Measurements from ENCODE around the gene COTL1. TPM values are rescaled to one million over a fixed set of nuclear protein-coding genes. Genes with fewer than 3 reads are reported as not detected.
A peak's percentile ranks its signal among the peaks of the same experiment; 100 is the strongest.

Gene COTL1, protein sequence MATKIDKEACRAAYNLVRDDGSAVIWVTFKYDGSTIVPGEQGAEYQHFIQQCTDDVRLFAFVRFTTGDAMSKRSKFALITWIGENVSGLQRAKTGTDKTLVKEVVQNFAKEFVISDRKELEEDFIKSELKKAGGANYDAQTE
- 100 to 1,000 TPM in 1 of 2 experiments, 10 to 100 TPM in 1; 99.1 to 101 TPM for total RNA-seq
- 100 to 1,000 TPM; 341 to 512 (median 425) TPM for polyA plus RNA-seq
- total RNA-seq = 84.3 to 308 (median 124) reads per million in 6 experiments

DNA sequence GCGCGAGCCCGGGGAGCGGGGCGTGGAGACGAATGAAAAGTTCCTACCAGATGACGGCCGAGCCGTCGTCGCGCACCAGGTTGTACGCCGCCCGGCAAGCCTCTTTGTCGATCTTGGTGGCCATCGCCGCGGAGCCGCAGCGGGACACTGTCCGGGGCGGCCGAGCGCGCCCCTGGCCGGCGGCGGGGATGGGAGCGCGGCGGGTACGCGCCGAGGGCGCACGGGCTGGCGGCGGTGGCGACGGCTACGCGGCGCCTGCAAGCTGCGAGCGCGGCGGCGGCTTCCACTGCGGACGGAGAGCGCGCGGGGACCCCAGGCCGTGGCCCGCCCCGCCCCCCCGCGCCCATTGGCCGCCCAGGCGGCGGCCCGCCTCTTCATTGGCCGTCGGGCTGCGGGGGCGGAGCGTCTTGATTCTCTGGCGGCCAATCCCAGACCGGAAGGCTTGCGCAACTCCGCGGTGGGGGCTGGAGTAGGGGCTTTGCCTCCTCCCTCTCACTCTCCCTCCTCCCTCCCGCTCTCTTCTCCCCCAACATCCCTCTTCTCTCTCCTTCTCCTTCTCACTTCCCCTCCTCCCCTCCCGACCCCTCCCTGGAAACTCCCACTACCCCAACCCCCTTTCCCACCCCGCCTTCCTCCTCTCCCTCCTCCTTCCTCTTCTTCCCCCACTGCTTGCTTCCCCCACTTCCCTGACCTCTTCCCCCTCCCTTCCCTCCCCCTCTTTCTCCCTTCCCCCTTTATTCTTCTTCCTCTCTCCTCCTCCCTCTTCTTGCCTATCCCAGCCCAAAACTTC lies at the start of gene COTL1:
TSS of gene COTL1 (minus strand) at position 288 of the 790 bp plus-strand sequence. CDS start at position 124, 164 bp downstream.
- peak within 1 kb of the TSS; percentile 82 to 95 (median 92) for H3K27ac Mint-ChIP-seq
- POLR2A ChIA-PET = interaction anchor here (0.7 to 9.8 kb wide), 13 partner anchors 11 to 112 kb away, joined by 3 to 141 read pairs (median 7); no protein-coding TSS in a partner anchor

DNA sequence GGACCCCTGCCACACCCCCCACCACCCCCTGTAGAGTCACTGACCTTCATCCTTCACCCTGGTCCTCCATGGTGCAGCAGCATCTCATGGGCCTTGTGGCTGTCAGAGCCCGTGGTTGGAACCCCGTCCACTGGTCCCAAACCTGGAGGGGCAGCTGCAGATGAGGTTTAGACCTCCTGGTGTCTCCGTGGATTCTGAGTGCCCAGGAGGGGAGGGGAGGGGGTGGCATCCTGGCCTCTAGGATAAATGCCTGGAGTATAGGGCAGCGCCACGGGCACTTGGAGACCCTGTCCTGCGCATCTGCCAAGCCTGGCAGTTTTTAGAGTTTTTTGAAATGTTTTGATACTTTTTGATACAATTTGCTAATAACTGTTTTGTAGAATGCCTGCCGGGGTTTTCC lies 48.0 kb upstream of the COTL1 start:
- ATAC-seq = no peak
- POLR2A ChIA-PET = interaction anchor here (1.0 kb wide), 1 partner anchor 28 kb away, joined by 3 read pairs; no protein-coding TSS in a partner anchor
- H3K4me1 Mint-ChIP-seq = peaks cover 13 to 23% (median 17%) of the 10 kb centered on the region in 4 donors

More for the DNA sequence above, at the start of gene COTL1:
- peak; percentile 80 to 97 (median 92) for DNase-seq
- H3K36me3 Mint-ChIP-seq = peaks cover 4 to 17% (median 6%) of the 10 kb centered on the region in 3 donors
- H3K9me3 Mint-ChIP-seq = no peaks in the 10 kb centered on the region
- peak within 1 kb of the TSS; percentile 90 to 97 (median 96) for H3K4me3 Mint-ChIP-seq
- H3K27me3 Mint-ChIP-seq = no peaks in the 10 kb centered on the region
- peak; percentile 83 to 89 for ATAC-seq
- peaks cover 34 to 63% (median 50%) of the 10 kb centered on the region in 4 donors for H3K4me1 Mint-ChIP-seq

DNA sequence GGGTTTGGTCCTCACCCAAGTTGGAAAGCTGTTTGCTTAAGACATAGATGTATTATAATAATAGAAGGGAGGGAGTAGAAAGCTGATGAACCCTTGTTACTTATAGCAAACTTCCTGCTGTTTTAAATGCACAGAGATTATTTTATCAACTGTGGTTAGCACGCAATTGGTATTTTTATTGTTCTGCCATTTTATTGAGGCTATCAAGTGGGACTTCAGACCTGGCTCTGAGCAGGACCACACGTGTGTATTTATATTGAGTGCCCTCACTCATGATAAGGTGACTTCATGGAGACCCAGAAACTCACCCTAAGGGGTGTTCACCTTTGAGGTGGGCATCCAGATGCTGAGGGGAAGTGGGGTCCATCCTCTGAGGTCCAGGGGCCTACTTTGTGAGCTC lies 47.5 kb upstream of the COTL1 start:
- Mint-ChIP-seq H3K9me3 (no peaks in the 10 kb centered on the region), H3K36me3 (peaks cover 0 to 73% (median 16%) of the 10 kb centered on the region in 3 donors), H3K4me1 (peaks cover 13 to 25% (median 22%) of the 10 kb centered on the region in 4 donors), H3K27me3 (no peaks in the 10 kb centered on the region), H3K4me3 (no peak overlapping the region), H3K27ac (no peak overlapping the region)
- DNase-seq (no peak), ATAC-seq (no peak)
- POLR2A ChIA-PET = interaction anchor here (1.0 kb wide), 1 partner anchor 29 kb away, joined by 3 read pairs; no protein-coding TSS in a partner anchor

More for the DNA sequence above, 48.0 kb upstream of the COTL1 start:
- H3K27ac Mint-ChIP-seq = no peak overlapping the region
- no peak for DNase-seq
- peaks cover 0 to 68% (median 16%) of the 10 kb centered on the region in 3 donors for H3K36me3 Mint-ChIP-seq
- H3K4me3 Mint-ChIP-seq = no peak overlapping the region
- H3K9me3 Mint-ChIP-seq = no peaks in the 10 kb centered on the region
- H3K27me3 Mint-ChIP-seq = no peaks in the 10 kb centered on the region

DNA sequence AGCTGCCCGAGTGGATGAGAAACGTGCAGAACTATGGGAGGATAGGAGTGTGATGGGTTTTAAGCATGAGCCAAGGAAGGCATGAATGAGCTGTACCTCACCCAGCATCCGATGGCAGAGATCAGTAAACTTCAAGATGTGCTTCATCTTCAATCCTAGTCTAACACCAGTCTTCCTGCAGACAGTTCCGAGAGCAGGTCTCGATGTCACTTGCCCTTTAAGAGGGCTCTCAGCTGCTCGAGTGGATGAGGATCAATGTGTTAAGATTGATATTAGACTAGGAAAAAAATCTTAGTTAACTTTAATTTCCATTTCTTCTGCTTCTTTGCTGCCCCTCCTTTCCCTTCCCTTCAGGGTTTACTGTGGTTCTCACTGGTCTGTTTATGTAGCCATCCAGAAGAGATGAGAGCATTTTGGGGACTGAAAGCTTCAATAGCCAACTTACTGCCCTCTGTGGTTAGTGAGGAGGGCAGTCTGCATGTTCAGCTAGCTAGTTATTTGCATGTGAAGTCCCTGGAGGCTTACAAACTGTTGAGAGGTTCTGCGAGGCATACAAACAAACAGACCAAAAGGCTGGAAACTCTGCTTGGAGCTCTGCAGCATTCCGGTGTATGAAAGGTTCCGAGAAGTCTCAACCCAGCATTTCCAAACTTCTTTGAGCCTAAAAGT lies 45.7 kb upstream of the COTL1 start:
- peaks cover 15 to 34% (median 34%) of the 10 kb centered on the region in 4 donors for H3K4me1 Mint-ChIP-seq
- POLR2A ChIA-PET = interaction anchor here (0.5 to 1.3 kb wide), 3 partner anchors 14 to 288 kb away, joined by 3 to 6 read pairs (median 4); no protein-coding TSS in a partner anchor
- peaks cover 0 to 88% (median 18%) of the 10 kb centered on the region in 3 donors for H3K36me3 Mint-ChIP-seq
- DNase-seq (no peak), ATAC-seq (no peak)
- H3K9me3 Mint-ChIP-seq = no peaks in the 10 kb centered on the region
- H3K27me3 Mint-ChIP-seq = no peaks in the 10 kb centered on the region
- H3K4me3 Mint-ChIP-seq = no peak overlapping the region
- peak overlapping the region in 5 of 10 donors; percentile 41 to 81 (median 54) for H3K27ac Mint-ChIP-seq

DNA sequence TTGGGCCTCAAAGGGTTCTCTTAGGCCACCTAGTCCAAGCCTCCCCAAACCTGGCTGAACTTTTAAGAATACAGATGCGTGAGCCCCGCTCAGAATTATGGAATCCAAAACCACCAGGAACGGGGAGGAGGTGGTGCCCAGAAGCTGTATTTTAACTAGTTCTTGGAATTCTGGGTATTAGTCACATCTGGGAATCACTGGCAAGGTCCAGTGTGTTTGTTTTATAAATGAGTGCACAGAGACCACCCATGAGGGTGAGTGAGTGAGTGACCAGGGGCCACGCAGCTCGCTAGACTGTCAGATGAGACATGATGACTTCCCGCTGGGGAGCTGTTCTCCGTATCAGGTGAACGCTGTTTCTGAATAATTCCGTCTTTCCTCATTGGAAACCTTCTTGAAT lies 44.6 kb upstream of the COTL1 start:
- H3K36me3 Mint-ChIP-seq = peaks cover 0 to 92% (median 22%) of the 10 kb centered on the region in 3 donors

DNA sequence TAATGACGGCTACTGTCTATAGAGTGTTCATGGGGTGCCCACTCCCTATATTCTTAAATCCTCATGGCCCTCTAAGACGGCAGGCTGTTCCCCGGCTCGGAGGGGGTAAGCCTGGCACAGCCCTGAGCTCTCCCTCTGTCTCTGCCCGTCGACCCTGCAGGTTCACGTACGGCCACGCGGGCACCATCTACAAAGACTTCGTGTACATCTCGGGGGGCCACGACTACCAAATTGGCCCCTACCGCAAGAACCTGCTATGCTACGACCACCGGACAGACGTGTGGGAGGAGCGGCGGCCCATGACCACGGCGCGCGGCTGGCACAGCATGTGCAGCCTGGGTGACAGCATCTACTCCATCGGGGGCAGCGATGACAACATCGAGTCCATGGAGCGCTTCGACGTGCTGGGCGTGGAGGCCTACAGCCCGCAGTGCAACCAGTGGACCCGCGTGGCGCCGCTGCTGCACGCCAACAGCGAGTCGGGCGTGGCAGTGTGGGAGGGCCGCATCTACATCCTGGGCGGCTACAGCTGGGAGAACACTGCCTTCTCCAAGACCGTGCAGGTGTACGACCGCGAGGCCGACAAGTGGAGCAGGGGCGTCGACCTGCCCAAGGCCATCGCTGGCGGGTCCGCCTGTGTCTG lies 43.7 kb upstream of the COTL1 start:
- Mint-ChIP-seq H3K4me1 (peaks cover 15 to 48% (median 48%) of the 10 kb centered on the region in 4 donors), H3K27ac (peak overlapping the region in 2 of 10 donors; percentile 40 to 43), H3K36me3 (peaks cover 0 to 90% (median 26%) of the 10 kb centered on the region in 3 donors), H3K27me3 (no peaks in the 10 kb centered on the region), H3K9me3 (no peaks in the 10 kb centered on the region), H3K4me3 (no peak overlapping the region)
- no peak for DNase-seq
- ATAC-seq = no peak
- POLR2A ChIA-PET = no interaction called here

More for the DNA sequence above, 44.6 kb upstream of the COTL1 start:
- DNase-seq (no peak), ATAC-seq (no peak)
- Mint-ChIP-seq H3K4me3 (no peak overlapping the region), H3K9me3 (no peaks in the 10 kb centered on the region), H3K27me3 (no peaks in the 10 kb centered on the region), H3K27ac (peak overlapping the region in 1 of 10 donors; percentile 55), H3K4me1 (peaks cover 15 to 43% (median 41%) of the 10 kb centered on the region in 4 donors)
- POLR2A ChIA-PET = interaction anchor here (0.5 to 1.3 kb wide), 4 partner anchors 9 to 42 kb away, joined by 3 to 6 read pairs (median 4); no protein-coding TSS in a partner anchor

DNA sequence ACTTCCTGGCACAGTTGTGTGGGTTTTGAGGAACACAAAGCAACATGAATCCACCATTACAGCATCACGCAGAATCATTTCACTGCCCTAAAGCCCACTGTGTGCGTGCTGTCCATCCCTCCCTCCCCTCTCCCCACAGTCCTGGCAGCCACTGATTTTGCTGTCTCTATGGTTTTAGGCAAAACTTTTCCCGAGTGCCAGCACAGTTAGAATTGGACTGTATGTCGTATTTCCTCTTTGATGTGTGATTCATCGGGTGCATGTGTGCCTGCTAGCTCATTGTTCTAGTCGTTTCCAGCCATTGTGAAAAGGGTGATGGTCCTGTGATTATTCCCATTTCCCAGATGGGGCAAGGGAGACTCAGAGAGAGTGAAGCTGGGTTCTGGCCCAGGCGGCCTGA lies 43.1 kb upstream of the COTL1 start:
- Mint-ChIP-seq H3K27me3 (no peaks in the 10 kb centered on the region), H3K4me3 (no peak overlapping the region), H3K4me1 (peaks cover 12 to 54% (median 52%) of the 10 kb centered on the region in 4 donors), H3K36me3 (peaks cover 0 to 84% (median 26%) of the 10 kb centered on the region in 3 donors), H3K9me3 (no peaks in the 10 kb centered on the region), H3K27ac (peak overlapping the region in 2 of 10 donors; percentile 40 to 43)
- ATAC-seq = no peak
- no peak for DNase-seq
- POLR2A ChIA-PET = no interaction called here

DNA sequence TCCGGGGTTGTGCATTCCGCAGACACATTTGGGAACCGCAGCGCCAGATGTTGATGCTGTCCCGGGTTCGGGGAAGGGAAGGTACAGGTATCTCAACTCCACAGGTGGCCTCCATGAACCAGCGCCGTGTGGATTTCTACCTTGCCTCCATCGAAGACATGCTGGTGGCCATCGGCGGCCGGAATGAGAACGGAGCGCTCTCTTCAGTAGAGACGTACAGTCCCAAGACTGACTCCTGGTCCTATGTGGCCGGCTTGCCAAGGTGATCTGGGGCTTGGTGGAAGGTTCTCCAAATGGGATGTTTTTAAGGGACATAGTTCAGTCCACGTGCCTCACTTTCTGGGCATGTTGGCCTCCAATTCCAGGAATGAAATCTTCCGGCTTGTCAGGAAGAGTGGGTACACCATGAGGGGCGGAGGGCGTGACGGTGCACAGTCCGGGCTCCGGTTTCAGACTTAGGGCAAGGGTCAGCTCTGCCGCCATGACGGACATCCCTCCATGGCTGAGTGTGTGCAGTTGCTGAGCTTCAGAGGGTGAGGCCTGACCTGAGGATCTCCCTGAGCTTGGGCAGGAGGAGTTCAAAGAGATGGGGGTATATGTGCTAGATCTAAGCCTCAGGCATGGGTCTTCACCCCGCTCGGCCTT lies 41.9 kb upstream of the COTL1 start:
- Mint-ChIP-seq H3K27me3 (no peaks in the 10 kb centered on the region), H3K4me3 (peak overlapping the region in 1 of 10 donors; percentile 12), H3K4me1 (peaks cover 12 to 64% (median 60%) of the 10 kb centered on the region in 4 donors), H3K27ac (peak overlapping the region in 4 of 10 donors; percentile 4 to 61 (median 30)), H3K9me3 (no peaks in the 10 kb centered on the region), H3K36me3 (peaks cover 0 to 88% (median 32%) of the 10 kb centered on the region in 3 donors)
- DNase-seq = no peak
- POLR2A ChIA-PET = no interaction called here
- ATAC-seq = no peak

DNA sequence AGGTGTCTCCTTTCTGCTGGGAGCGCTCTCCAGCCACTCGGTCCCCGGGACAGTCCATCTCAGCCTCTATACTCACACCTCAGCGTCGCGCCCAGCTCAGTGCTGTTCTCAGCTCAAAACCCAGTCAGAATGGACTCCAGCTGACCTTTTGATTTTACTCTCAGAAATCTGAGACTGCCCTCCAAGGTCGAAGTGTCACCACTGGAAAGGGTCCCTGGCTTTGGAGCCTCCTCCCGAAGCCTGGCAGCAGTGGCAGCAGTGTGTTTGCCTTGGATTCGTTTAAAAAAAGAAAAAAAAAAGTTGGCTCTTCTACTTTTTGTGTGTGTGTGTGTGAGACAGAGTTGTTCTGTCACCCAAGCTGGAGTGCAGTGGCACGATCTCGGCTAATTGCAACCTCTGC lies 40.8 kb upstream of the COTL1 start:
- POLR2A ChIA-PET = interaction anchor here (0.7 kb wide), 1 partner anchor 42 kb away, joined by 3 read pairs; no protein-coding TSS in a partner anchor
- Mint-ChIP-seq H3K4me1 (peaks cover 11 to 67% (median 59%) of the 10 kb centered on the region in 4 donors), H3K27ac (peak overlapping the region in 7 of 10 donors; percentile 17 to 84 (median 61)), H3K36me3 (peaks cover 0 to 86% (median 30%) of the 10 kb centered on the region in 3 donors), H3K9me3 (no peaks in the 10 kb centered on the region), H3K27me3 (no peaks in the 10 kb centered on the region), H3K4me3 (peak overlapping the region in 3 of 10 donors; percentile 26 to 42 (median 41))
- DNase-seq (no peak), ATAC-seq (no peak)

DNA sequence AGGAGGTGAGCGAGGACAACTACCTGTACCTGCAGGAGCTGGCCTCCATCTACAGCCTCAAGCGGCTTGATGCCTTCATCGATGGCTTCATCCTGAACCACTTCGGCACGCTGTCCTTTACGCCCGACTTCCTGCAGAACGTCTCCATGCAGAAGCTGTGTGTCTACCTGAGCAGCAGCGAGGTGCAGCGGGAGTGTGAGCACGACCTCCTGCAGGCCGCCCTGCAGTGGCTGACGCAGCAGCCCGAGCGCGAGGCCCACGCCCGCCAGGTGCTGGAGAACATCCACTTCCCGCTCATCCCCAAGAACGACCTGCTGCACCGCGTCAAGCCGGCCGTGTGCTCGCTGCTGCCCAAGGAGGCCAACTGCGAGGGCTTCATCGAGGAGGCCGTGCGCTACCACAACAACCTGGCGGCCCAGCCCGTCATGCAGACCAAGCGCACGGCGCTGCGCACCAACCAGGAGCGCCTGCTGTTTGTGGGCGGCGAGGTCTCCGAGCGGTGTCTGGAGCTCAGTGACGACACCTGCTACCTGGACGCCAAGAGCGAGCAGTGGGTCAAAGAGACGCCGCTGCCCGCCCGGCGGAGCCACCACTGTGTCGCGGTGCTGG lies 39.5 kb upstream of the COTL1 start:
- H3K36me3 Mint-ChIP-seq = peaks cover 0 to 84% (median 30%) of the 10 kb centered on the region in 3 donors
- no peaks in the 10 kb centered on the region for H3K9me3 Mint-ChIP-seq
- DNase-seq (no peak), ATAC-seq (no peak)
- H3K27me3 Mint-ChIP-seq = no peaks in the 10 kb centered on the region
- POLR2A ChIA-PET = interaction anchor here (1.0 kb wide), 1 partner anchor 9 kb away, joined by 5 read pairs; the partner anchor contains the start of gene KLHL36
- H3K4me1 Mint-ChIP-seq = peaks cover 18 to 78% (median 68%) of the 10 kb centered on the region in 4 donors
- peak overlapping the region in 3 of 10 donors; percentile 3 to 82 (median 44) for H3K27ac Mint-ChIP-seq
- peak overlapping the region in 6 of 10 donors; percentile 45 to 81 (median 64) for H3K4me3 Mint-ChIP-seq

DNA sequence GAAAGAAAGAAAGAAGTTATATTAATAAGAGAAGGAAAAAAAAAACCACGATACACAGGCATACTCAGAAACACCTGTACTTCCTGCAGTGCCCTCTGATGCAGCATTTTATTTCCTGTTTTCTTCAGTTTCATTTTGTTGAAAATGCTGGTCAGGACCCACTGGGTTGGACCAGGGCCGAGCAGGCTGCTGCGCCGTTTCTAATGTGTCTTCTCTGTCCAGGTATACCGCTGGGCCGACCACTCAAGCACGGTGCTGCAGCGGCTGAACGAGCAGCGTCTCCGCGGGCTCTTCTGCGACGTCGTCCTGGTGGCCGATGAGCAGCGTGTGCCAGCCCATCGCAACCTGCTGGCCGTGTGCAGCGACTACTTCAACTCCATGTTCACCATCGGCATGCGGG lies 38.8 kb upstream of the COTL1 start:
- no peaks in the 10 kb centered on the region for H3K9me3 Mint-ChIP-seq
- DNase-seq (peak in 1 of 10 donors; percentile 22), ATAC-seq (peak; percentile 11 to 33)
- H3K36me3 Mint-ChIP-seq = peaks cover 0 to 83% (median 26%) of the 10 kb centered on the region in 3 donors
- POLR2A ChIA-PET = interaction anchor here (0.6 kb wide), 1 partner anchor 35 kb away, joined by 3 read pairs; no protein-coding TSS in a partner anchor
- H3K4me3 Mint-ChIP-seq = peak overlapping the region in 9 of 10 donors; percentile 16 to 81 (median 61)
- H3K27ac Mint-ChIP-seq = peak overlapping the region in 9 of 10 donors; percentile 15 to 92 (median 60)
- no peaks in the 10 kb centered on the region for H3K27me3 Mint-ChIP-seq
- peaks cover 17 to 85% (median 74%) of the 10 kb centered on the region in 4 donors for H3K4me1 Mint-ChIP-seq
